ENCODE measurements around the gene LMOD2.

- no peak for TF ChIP-seq CTCF (IDR thresholded peaks at IDR 0.05; ENCODE audit: low read depth, low read length, poor library complexity, severe bottlenecking)
- TF ChIP-seq EZH2phosphoT487 (IDR thresholded peaks at IDR 0.05; ENCODE audit: borderline replicate concordance, low read length) = no peak
These were observed 34.9 kb downstream of the LMOD2 start for GRCh38 chr7:123690550-123690949.

Measured in DOHH2 (cell line).